Stomach smooth muscle (tissue), 2 donors: ENCODE data around the gene SNX17.
A peak's percentile ranks its signal among the peaks of the same experiment; 100 is the strongest.

ENCODE experiments used
- H3K27ac ChIP-seq: one replicate; pipeline ENCODE4 v1.7.0; 2013; ENCODE audit warnings: mild to moderate bottlenecking, low read length, inconsistent platforms
- H3K27me3 ChIP-seq, 2 donors: one replicate each; pipeline ENCODE4 v1.7.0; 2013; ENCODE audit warnings: low read length in 2 of 2; ENCODE audit not compliant: insufficient read depth in 2 of 2, control insufficient read depth in 1 of 2
- H3K36me3 ChIP-seq, 2 donors: one replicate each; pipeline ENCODE4 v1.7.0; 2013; ENCODE audit warnings: low read length in 2 of 2; ENCODE audit not compliant: control insufficient read depth in 2 of 2, insufficient read depth in 2 of 2
- H3K4me1 ChIP-seq: one replicate; pipeline ENCODE4 v1.7.0; 2013; ENCODE audit warnings: low read length; ENCODE audit not compliant: control insufficient read depth, insufficient read depth
- H3K4me3 ChIP-seq, 2 donors: one replicate each; pipeline ENCODE4 v1.7.0; 2013; ENCODE audit warnings: low read length in 2 of 2
- H3K9ac ChIP-seq, 2 donors: one replicate each; pipeline ENCODE4 v1.7.0; 2013; ENCODE audit warnings: low read length in 2 of 2, mild to moderate bottlenecking in 1 of 2
- H3K9me3 ChIP-seq, 2 donors: one replicate each; pipeline ENCODE4 v1.7.0; 2013; ENCODE audit warnings: low read length in 2 of 2; ENCODE audit not compliant: control insufficient read depth in 2 of 2
- donor health status: healthy.
- donor health status: Pancreatic carcinoma.

Gene SNX17

GRCh38 chr2:27369471-27370025 is 868 bp upstream of the SNX17 start:
- Histone ChIP-seq H3K4me3 (peak overlapping the region; percentile 83 to 96), H3K27me3 (no peaks in the 10 kb centered on the region), H3K9me3 (no peaks in the 10 kb centered on the region), H3K36me3 (peaks cover 45 to 53% of the 10 kb centered on the region in 2 donors), H3K27ac (peak overlapping the region; percentile 90), H3K4me1 (peaks cover 26% of the 10 kb centered on the region), H3K9ac (peak overlapping the region; percentile 93 to 95)

GRCh38 chr2:27370816-27371620 is 602 bp downstream of the SNX17 start:
- H3K4me1 ChIP-seq: peaks cover 26% of the 10 kb centered on the region
- H3K27me3 ChIP-seq: no peaks in the 10 kb centered on the region
- H3K27ac ChIP-seq: peak overlapping the region; percentile 82
- no peaks in the 10 kb centered on the region for H3K9me3 ChIP-seq
- peaks cover 50 to 58% of the 10 kb centered on the region in 2 donors for H3K36me3 ChIP-seq
- H3K9ac ChIP-seq: peak overlapping the region; percentile 92 to 98
- H3K4me3 ChIP-seq: peak overlapping the region; percentile 96

GRCh38 chr2:27372937-27373336 is 2.5 kb downstream of the SNX17 start:
- no peaks in the 10 kb centered on the region for H3K27me3 ChIP-seq
- H3K36me3 ChIP-seq: peaks cover 50 to 57% of the 10 kb centered on the region in 2 donors
- H3K4me3 ChIP-seq: no peak overlapping the region
- no peaks in the 10 kb centered on the region for H3K9me3 ChIP-seq
- no peak overlapping the region for H3K27ac ChIP-seq
- peaks cover 26% of the 10 kb centered on the region for H3K4me1 ChIP-seq
- no peak overlapping the region for H3K9ac ChIP-seq

GRCh38 chr2:27373567-27373966 is 3.2 kb downstream of the SNX17 start:
- Histone ChIP-seq H3K9ac (no peak overlapping the region), H3K27me3 (no peaks in the 10 kb centered on the region), H3K4me3 (no peak overlapping the region), H3K9me3 (no peaks in the 10 kb centered on the region), H3K27ac (no peak overlapping the region), H3K4me1 (peaks cover 26% of the 10 kb centered on the region), H3K36me3 (peaks cover 46 to 51% of the 10 kb centered on the region in 2 donors)

- no peak overlapping the region for H3K9ac ChIP-seq
- H3K27ac ChIP-seq: no peak overlapping the region
- H3K4me3 ChIP-seq: no peak overlapping the region
- peaks cover 26% of the 10 kb centered on the region for H3K4me1 ChIP-seq
- no peaks in the 10 kb centered on the region for H3K27me3 ChIP-seq
- peaks cover 44 to 51% of the 10 kb centered on the region in 2 donors for H3K36me3 ChIP-seq
- no peaks in the 10 kb centered on the region for H3K9me3 ChIP-seq
Observed at GRCh38 chr2:27375513-27376099, 5.2 kb downstream of the SNX17 start.

GRCh38 chr2:27376151-27376865 is 5.9 kb downstream of the SNX17 start:
- Histone ChIP-seq H3K27ac (no peak overlapping the region), H3K9ac (no peak overlapping the region), H3K4me3 (no peak overlapping the region), H3K27me3 (no peaks in the 10 kb centered on the region), H3K36me3 (peaks cover 44 to 51% of the 10 kb centered on the region in 2 donors), H3K9me3 (no peaks in the 10 kb centered on the region), H3K4me1 (peaks cover 27% of the 10 kb centered on the region)

GRCh38 chr2:27376866-27377617 is 6.6 kb downstream of the SNX17 start:
- no peaks in the 10 kb centered on the region for H3K27me3 ChIP-seq
- no peak overlapping the region for H3K4me3 ChIP-seq
- no peak overlapping the region for H3K27ac ChIP-seq
- no peaks in the 10 kb centered on the region for H3K9me3 ChIP-seq
- H3K4me1 ChIP-seq: peaks cover 22% of the 10 kb centered on the region
- H3K36me3 ChIP-seq: peaks cover 44 to 59% of the 10 kb centered on the region in 2 donors
- H3K9ac ChIP-seq: no peak overlapping the region

- peaks cover 42 to 59% of the 10 kb centered on the region in 2 donors for H3K36me3 ChIP-seq
- H3K27ac ChIP-seq: no peak overlapping the region
- H3K4me1 ChIP-seq: peaks cover 21% of the 10 kb centered on the region
Observed at GRCh38 chr2:27377618-27378095, 7.2 kb downstream of the SNX17 start.

GRCh38 chr2:27378096-27378808 is 7.8 kb downstream of the SNX17 start:
- H3K27ac ChIP-seq: no peak overlapping the region
- peaks cover 21% of the 10 kb centered on the region for H3K4me1 ChIP-seq
- no peaks in the 10 kb centered on the region for H3K27me3 ChIP-seq
- H3K36me3 ChIP-seq: peaks cover 37 to 55% of the 10 kb centered on the region in 2 donors
- no peaks in the 10 kb centered on the region for H3K9me3 ChIP-seq
- H3K4me3 ChIP-seq: no peak overlapping the region
- H3K9ac ChIP-seq: no peak overlapping the region

More at GRCh38 chr2:27377618-27378095, 7.2 kb downstream of the SNX17 start:
- no peaks in the 10 kb centered on the region for H3K27me3 ChIP-seq
- H3K9ac ChIP-seq: no peak overlapping the region
- H3K9me3 ChIP-seq: no peaks in the 10 kb centered on the region
- H3K4me3 ChIP-seq: no peak overlapping the region
